ENCODE data around the gene ATP6V1A. TPM values are rescaled to one million over a fixed set of nuclear protein-coding genes. Genes with fewer than 3 reads are reported as not detected.

ATP6V1A gene
- polyA plus RNA-seq, 1 experiment, result 83.0 TPM

- TF ChIP-seq CTCF (IDR thresholded peaks at IDR 0.05; ENCODE audit: low read depth, low read length), result no peak
- CTCF ChIA-PET, result interaction anchor here (1.3 to 4.5 kb wide), 2 partner anchors 17 to 226 kb away, joined by 3 to 23 read pairs; no protein-coding TSS in a partner anchor
- no peak for DNase-seq (ENCODE audit: low read depth, low spot score)
Measured at GRCh38 chr3:113719294-113719693, 27.5 kb upstream of the ATP6V1A start.

GRCh38 chr3:113719758-113720157 is 27.1 kb upstream of the ATP6V1A start:
- ChIA-PET CTCF (interaction anchor here (1.3 to 4.5 kb wide), 2 partner anchors 16 to 226 kb away, joined by 3 to 23 read pairs; no protein-coding TSS in a partner anchor), POLR2A (no interaction called here)
- DNase-seq (ENCODE audit: low read depth, low spot score), result no peak
- no peak for TF ChIP-seq CTCF (IDR thresholded peaks at IDR 0.05; ENCODE audit: low read depth, low read length)
- no peaks in the 10 kb centered on the region for H3K9me3 ChIP-seq (ENCODE audit: control insufficient read depth, insufficient read depth, low read length)
- no peak overlapping the region for H3K27ac ChIP-seq (ENCODE audit: low read depth, low read length)
- H3K27me3 ChIP-seq (ENCODE audit: control insufficient read depth, insufficient read depth, low read length), result no peaks in the 10 kb centered on the region
- no peak overlapping the region for H3K4me3 ChIP-seq (ENCODE audit: low read depth, low read length)

More at GRCh38 chr3:113719294-113719693, 27.5 kb upstream of the ATP6V1A start:
- POLR2A ChIA-PET, result no interaction called here
- Histone ChIP-seq H3K9me3 (ENCODE audit: control insufficient read depth, insufficient read depth, low read length) (no peaks in the 10 kb centered on the region), H3K4me3 (ENCODE audit: low read depth, low read length) (no peak overlapping the region), H3K27ac (ENCODE audit: low read depth, low read length) (no peak overlapping the region), H3K27me3 (ENCODE audit: control insufficient read depth, insufficient read depth, low read length) (no peaks in the 10 kb centered on the region)

GRCh38 chr3:113721636-113722035 is 25.2 kb upstream of the ATP6V1A start:
- ChIA-PET POLR2A (interaction anchor here (0.6 kb wide), 1 partner anchor 18 kb away, joined by 7 read pairs; no protein-coding TSS in a partner anchor), CTCF (interaction anchor here (1.2 to 4.5 kb wide), 2 partner anchors 14 to 117 kb away, joined by 3 to 23 read pairs; partner anchors contain the start of gene GRAMD1C)
- no peak for TF ChIP-seq CTCF (IDR thresholded peaks at IDR 0.05; ENCODE audit: low read depth, low read length)

GRCh38 chr3:113728661-113729060 is 18.2 kb upstream of the ATP6V1A start:
- no peak for DNase-seq (ENCODE audit: low read depth, low spot score)
- CTCF ChIA-PET, result no interaction called here

More at GRCh38 chr3:113721636-113722035, 25.2 kb upstream of the ATP6V1A start:
- Histone ChIP-seq H3K27me3 (ENCODE audit: control insufficient read depth, insufficient read depth, low read length) (no peaks in the 10 kb centered on the region), H3K4me3 (ENCODE audit: low read depth, low read length) (no peak overlapping the region), H3K27ac (ENCODE audit: low read depth, low read length) (no peak overlapping the region), H3K9me3 (ENCODE audit: control insufficient read depth, insufficient read depth, low read length) (no peaks in the 10 kb centered on the region)
- no peak for DNase-seq (ENCODE audit: low read depth, low spot score)

More at GRCh38 chr3:113728661-113729060, 18.2 kb upstream of the ATP6V1A start:
- POLR2A ChIA-PET, result no interaction called here
- no peak for TF ChIP-seq CTCF (IDR thresholded peaks at IDR 0.05; ENCODE audit: low read depth, low read length)
- Histone ChIP-seq H3K27me3 (ENCODE audit: control insufficient read depth, insufficient read depth, low read length) (no peaks in the 10 kb centered on the region), H3K27ac (ENCODE audit: low read depth, low read length) (no peak overlapping the region), H3K9me3 (ENCODE audit: control insufficient read depth, insufficient read depth, low read length) (no peaks in the 10 kb centered on the region), H3K4me3 (ENCODE audit: low read depth, low read length) (no peak overlapping the region)

Measured in AG04450 (cell line).